Stimulated activated CD8-positive, alpha-beta memory T cell treated with anti-CD3 and anti-CD28 coated beads, Interleukin-7, amount 100 ng/mL, for 24 hours (primary cell): ENCODE results near the gene RAB4A.
A peak's percentile ranks its signal among the peaks of the same experiment; 100 is the strongest.

Source experiments
- DNase-seq: peaks from one replicate; pipeline ENCODE4 v3.0.0-alpha.2; 2020; ENCODE audit warnings: low read depth

Gene RAB4A

GRCh38 chr1:229270547-229271447 is at the start of gene RAB4A:
Gene RAB4A (plus strand): TSS chr1:229271111. CDS start chr1:229271340, 229 bp downstream.
- DNase-seq = peak; percentile 47

GRCh38 chr1:229222081-229222480 is 48.8 kb upstream of the RAB4A start:
- no peak for DNase-seq

- no peak for DNase-seq
Observed at GRCh38 chr1:229223498-229223897, 47.4 kb upstream of the RAB4A start.

GRCh38 chr1:229224308-229224707 is 46.6 kb upstream of the RAB4A start:
- no peak for DNase-seq

- DNase-seq = no peak
Observed at GRCh38 chr1:229225331-229225782, 45.6 kb upstream of the RAB4A start.

GRCh38 chr1:229226796-229227195 is 44.1 kb upstream of the RAB4A start:
- DNase-seq = no peak

GRCh38 chr1:229227298-229227919 is 43.5 kb upstream of the RAB4A start:
- peak; percentile 70 for DNase-seq

GRCh38 chr1:229228522-229228921 is 42.4 kb upstream of the RAB4A start:
- DNase-seq = no peak

GRCh38 chr1:229229137-229229720 is 41.7 kb upstream of the RAB4A start:
- no peak for DNase-seq

GRCh38 chr1:229229721-229230139 is 41.2 kb upstream of the RAB4A start:
- DNase-seq = no peak

- no peak for DNase-seq
Observed at GRCh38 chr1:229230140-229230892, 40.6 kb upstream of the RAB4A start.

- DNase-seq = no peak
Observed at GRCh38 chr1:229230893-229231753, 39.8 kb upstream of the RAB4A start.

GRCh38 chr1:229231754-229232119 is 39.2 kb upstream of the RAB4A start:
- no peak for DNase-seq

- no peak for DNase-seq
Observed at GRCh38 chr1:229234870-229235472, 35.9 kb upstream of the RAB4A start.

- no peak for DNase-seq
Observed at GRCh38 chr1:229237320-229237719, 33.6 kb upstream of the RAB4A start.

GRCh38 chr1:229238231-229238630 is 32.7 kb upstream of the RAB4A start:
- no peak for DNase-seq

GRCh38 chr1:229238674-229239415 is 32.1 kb upstream of the RAB4A start:
- DNase-seq = no peak

- DNase-seq = no peak
Observed at GRCh38 chr1:229240532-229240931, 30.4 kb upstream of the RAB4A start.

GRCh38 chr1:229241390-229241789 is 29.5 kb upstream of the RAB4A start:
- DNase-seq = no peak

GRCh38 chr1:229243638-229244037 is 27.3 kb upstream of the RAB4A start:
- no peak for DNase-seq
